Hematopoietic multipotent progenitor cell treated with erythropoietin and hydrocortisone succinate and interleukin-3 and kit ligand, for 15 days (in vitro differentiated cells): ENCODE data around the gene PDE4B.

ENCODE experiments used
- DNase-seq: peaks from one replicate; pipeline ENCODE4 v3.0.0-alpha.2; 2015; ENCODE audit warnings: low spot score

The PDE4B gene

GRCh38 chr1:66341446-66342089 is 548.9 kb downstream of the PDE4B start:
- DNase-seq, result no peak

- DNase-seq, result no peak
Observed at GRCh38 chr1:66342707-66343106, 550.0 kb downstream of the PDE4B start.

- no peak for DNase-seq
Observed at GRCh38 chr1:66343569-66344325, 551.1 kb downstream of the PDE4B start.

- no peak for DNase-seq
Observed at GRCh38 chr1:66346057-66346795, 553.5 kb downstream of the PDE4B start.

GRCh38 chr1:66346873-66347272 is 554.2 kb downstream of the PDE4B start:
- no peak for DNase-seq

GRCh38 chr1:66348776-66349175 is 556.1 kb downstream of the PDE4B start:
- no peak for DNase-seq

GRCh38 chr1:66349242-66349641 is 556.5 kb downstream of the PDE4B start:
- no peak for DNase-seq

- no peak for DNase-seq
Observed at GRCh38 chr1:66350001-66350547, 557.4 kb downstream of the PDE4B start.

- DNase-seq, result no peak
Observed at GRCh38 chr1:66351478-66351877, 558.8 kb downstream of the PDE4B start.

- no peak for DNase-seq
Observed at GRCh38 chr1:66351913-66352312, 559.2 kb downstream of the PDE4B start.

- DNase-seq, result no peak
Observed at GRCh38 chr1:66352792-66353191, 560.1 kb downstream of the PDE4B start.

- no peak for DNase-seq
Observed at GRCh38 chr1:66353257-66353656, 560.6 kb downstream of the PDE4B start.

- no peak for DNase-seq
Observed at GRCh38 chr1:66354311-66355201, 561.9 kb downstream of the PDE4B start.

GRCh38 chr1:66355756-66356155 is 563.1 kb downstream of the PDE4B start:
- no peak for DNase-seq

GRCh38 chr1:66356605-66357004 is 563.9 kb downstream of the PDE4B start:
- no peak for DNase-seq

- no peak for DNase-seq
Observed at GRCh38 chr1:66357021-66357420, 564.3 kb downstream of the PDE4B start.

GRCh38 chr1:66357478-66358197 is 564.9 kb downstream of the PDE4B start:
- no peak for DNase-seq

GRCh38 chr1:66359269-66359668 is 566.6 kb downstream of the PDE4B start:
- no peak for DNase-seq

- DNase-seq, result no peak
Observed at GRCh38 chr1:66359815-66360214, 567.1 kb downstream of the PDE4B start.

GRCh38 chr1:66360285-66360724 is 567.6 kb downstream of the PDE4B start:
- no peak for DNase-seq
